ENCODE data around the gene CERKL.

- TF ChIP-seq POLR2G (IDR thresholded peaks at IDR 0.05; ENCODE audit: low read depth, low read length): no peak
- TF ChIP-seq TAF1 (IDR thresholded peaks at IDR 0.05; ENCODE audit: control insufficient read depth, extremely low read depth, insufficient read depth, low read length, severe bottlenecking): no peak
- no peak for TF ChIP-seq TFAM (CRISPR knock-in tag; conservative IDR thresholded peaks at IDR 0.05)
- TF ChIP-seq SIX5 (IDR thresholded peaks at IDR 0.05; ENCODE audit: borderline replicate concordance in 1 of 2, insufficient read depth in 1 of 2, low read depth in 1 of 2, low read length in 2 of 2): no peak
- no peak for TF ChIP-seq MXI1 (IDR thresholded peaks at IDR 0.05; ENCODE audit: low read depth, low read length)
- no peak for TF ChIP-seq MITF (IDR thresholded peaks at IDR 0.05)
- TF ChIP-seq CTCF (IDR thresholded peaks at IDR 0.05 in 2 of 3, conservative IDR thresholded peaks at IDR 0.05 in 1 of 3; ENCODE audit: insufficient read depth in 2 of 3, low read depth in 1 of 3, low read length in 3 of 3): no peak
- TF ChIP-seq, protein P1, sequence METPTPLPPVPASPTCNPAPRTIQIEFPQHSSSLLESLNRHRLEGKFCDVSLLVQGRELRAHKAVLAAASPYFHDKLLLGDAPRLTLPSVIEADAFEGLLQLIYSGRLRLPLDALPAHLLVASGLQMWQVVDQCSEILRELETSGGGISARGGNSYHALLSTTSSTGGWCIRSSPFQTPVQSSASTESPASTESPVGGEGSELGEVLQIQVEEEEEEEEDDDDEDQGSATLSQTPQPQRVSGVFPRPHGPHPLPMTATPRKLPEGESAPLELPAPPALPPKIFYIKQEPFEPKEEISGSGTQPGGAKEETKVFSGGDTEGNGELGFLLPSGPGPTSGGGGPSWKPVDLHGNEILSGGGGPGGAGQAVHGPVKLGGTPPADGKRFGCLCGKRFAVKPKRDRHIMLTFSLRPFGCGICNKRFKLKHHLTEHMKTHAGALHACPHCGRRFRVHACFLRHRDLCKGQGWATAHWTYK (CRISPR knock-in tag; IDR thresholded peaks at IDR 0.05): no peak
- no peak for TF ChIP-seq SMAD3 (CRISPR knock-in tag; conservative IDR thresholded peaks at IDR 0.05)
- TF ChIP-seq OTX1 (CRISPR knock-in tag; IDR thresholded peaks at IDR 0.05): no peak
- TF ChIP-seq ARID1B (IDR thresholded peaks at IDR 0.05): no peak
- TF ChIP-seq, protein P2, sequence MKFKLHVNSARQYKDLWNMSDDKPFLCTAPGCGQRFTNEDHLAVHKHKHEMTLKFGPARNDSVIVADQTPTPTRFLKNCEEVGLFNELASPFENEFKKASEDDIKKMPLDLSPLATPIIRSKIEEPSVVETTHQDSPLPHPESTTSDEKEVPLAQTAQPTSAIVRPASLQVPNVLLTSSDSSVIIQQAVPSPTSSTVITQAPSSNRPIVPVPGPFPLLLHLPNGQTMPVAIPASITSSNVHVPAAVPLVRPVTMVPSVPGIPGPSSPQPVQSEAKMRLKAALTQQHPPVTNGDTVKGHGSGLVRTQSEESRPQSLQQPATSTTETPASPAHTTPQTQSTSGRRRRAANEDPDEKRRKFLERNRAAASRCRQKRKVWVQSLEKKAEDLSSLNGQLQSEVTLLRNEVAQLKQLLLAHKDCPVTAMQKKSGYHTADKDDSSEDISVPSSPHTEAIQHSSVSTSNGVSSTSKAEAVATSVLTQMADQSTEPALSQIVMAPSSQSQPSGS (CRISPR knock-in tag; IDR thresholded peaks at IDR 0.05): no peak
- TF ChIP-seq KLF1 (tag; IDR thresholded peaks at IDR 0.05): no peak
Observed at GRCh38 chr2:181527058-181527457, 129.8 kb downstream of the CERKL start.

Measured in K562 (cell line).